ENCODE measurements around the gene RAD9B.
"Not testable (repeated sequence)": the region's sequence is repeated elsewhere in the genome, so short reads cannot be mapped to it uniquely, and the experiment has no call there.

The RAD9B gene

DNA sequence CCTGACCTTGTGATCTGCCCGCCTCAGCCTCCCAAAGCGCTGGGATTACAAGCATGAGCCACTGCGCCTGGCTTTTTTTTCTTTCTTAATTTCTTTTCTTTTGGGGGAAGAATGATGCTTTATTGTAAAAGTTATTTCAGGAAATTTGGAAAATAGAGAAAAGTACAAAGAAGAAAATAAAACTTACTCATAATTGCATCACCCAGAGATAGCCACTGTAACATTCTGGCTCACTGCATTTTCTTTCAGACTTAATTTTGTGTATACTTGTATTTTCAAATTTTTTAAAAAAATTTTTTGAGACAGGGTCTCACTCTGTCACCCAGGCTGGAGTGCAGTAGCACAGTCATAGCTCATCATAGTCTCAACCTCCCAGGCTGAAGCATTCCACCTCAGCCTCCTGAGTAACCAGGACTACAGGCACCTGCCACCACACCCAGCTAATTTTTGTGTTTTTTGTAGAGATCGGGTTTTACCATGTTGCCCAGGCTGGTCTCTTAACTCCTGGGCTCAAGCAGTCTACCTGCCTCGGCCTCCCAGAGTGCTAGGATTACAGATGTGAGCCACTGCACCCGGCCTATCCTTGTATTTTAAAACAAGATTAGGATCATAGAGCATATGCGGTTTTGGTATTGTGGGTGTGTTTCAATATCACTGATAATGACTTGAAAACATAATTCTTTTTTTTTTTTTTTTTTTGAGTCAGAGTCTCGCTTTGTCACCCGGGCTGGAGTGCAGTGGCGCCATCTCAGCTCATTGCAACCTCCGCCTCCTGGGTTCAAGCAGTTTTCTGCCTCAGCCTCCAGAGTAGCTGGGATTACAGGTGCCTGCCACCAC is 19.0 kb downstream of the RAD9B start:
- DNase-seq (ENCODE audit: low read depth in 1 of 2, low spot score in 1 of 2): not testable (repeated sequence)

DNA sequence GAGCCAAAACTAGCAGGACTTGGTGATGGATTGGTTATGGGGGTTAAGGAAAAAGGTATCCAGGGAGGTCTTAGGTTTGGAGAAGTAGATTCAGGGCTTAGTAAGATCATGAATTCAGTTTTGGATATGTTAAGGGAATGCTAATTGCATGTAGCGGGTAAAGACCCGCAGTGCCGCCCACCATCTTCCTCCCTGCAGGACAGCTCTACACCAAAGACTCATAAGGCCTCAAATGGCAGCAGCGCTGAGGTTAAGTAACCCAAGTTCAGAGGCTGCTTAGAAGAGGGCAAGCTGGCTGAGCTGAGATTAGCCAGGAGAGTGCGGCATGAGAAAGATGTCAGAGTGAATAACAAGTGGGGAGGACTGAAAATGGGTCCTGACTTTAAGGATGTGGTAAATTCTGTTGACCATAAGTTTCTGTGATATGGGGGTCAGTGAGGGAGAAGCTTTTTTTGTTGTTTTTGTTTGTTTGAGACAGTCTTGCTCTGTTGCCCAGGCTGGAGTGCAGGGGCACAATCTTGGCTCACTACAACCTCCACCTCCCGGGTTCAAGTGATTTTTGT is 26.2 kb downstream of the RAD9B start:
- no peak for DNase-seq (ENCODE audit: low read depth in 1 of 2, low spot score in 1 of 2)

DNA sequence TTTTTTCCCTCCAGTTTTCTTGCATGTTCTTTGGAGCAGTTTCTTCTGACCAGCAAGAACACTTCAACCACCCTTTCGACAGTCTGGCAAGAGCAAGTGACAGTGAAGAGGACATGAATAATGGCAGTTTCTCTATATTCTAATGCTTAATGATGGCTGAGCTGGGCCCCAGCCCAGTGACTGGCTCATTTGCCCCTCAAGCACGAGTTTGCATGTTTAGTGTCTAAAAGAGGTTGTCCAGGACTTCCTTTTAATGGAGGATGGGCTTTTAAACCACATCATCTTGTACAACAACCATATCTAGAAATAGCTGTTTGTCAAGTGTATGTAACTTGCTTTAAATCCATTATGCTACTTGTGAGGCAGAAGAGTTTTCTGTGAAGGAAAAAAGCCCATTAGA is 28.4 kb downstream of the RAD9B start:
- DNase-seq (ENCODE audit: low read depth in 1 of 2, low spot score in 1 of 2): no peak

DNA sequence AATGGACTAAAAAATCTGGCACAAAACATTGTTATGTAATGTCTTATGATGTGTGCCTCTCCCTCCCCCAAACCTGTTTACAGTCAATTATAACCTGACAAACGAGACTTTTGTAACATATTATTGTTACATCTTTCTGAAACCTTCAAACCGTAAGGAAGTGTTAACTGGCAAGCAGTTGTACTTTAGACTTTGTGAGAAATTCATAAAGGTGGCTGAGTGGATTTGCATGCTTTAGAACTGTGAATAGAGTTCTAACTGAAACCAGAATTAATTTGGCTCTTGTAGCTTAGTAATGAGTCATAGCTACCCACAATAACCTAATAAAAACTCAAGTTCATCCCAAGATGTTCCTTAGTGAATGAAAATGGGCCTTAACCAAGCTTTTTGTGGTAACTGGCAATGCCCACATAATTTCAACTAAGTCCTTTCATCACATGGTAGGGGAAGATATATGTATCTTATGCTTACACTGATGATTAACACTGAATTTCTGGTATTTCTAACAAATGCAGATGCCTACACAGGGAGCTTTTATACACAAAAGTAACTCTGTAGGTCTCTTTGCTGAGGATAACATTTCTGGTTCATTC is 29.7 kb downstream of the RAD9B start:
- DNase-seq (ENCODE audit: low read depth in 1 of 2, low spot score in 1 of 2): no peak

DNA sequence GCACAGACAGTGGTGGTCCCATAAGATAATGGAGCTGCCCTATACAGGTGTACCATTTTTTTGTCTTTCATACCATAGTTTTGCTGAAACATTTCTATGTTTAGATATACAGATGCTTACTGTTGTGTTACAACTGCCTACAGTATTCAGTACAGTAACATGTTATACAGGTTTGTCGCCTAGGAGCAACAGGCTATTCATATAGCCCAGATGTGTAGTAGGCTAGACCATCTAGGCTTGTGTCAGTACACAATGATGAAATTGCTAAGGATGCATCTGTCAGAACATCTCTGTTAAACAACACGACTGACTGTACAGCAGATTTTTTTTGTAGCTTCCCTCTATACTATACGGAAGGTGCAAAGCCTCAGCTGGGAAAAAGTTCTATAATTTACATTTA is 30.5 kb downstream of the RAD9B start:
- DNase-seq (ENCODE audit: low read depth in 1 of 2, low spot score in 1 of 2): no peak

DNA sequence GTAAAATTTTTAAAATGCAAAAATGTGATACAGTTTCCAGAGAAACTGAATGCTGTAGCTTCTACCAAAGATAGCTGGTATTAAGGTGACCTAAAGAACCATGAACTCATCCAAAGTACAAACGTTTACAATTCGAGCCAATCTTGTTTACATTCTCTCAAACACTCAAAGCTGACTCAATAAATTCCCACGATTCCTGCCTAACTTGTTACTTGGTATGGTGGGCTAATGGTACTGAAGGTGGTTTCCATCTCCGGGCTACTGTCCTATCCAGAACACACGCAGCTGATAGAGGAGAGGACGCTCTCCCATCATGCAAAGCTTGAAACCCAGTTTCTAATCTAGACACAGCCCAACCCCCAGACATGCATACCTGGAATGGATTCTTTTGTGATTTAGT is 31.5 kb downstream of the RAD9B start:
- no peak for DNase-seq (ENCODE audit: low read depth in 1 of 2, low spot score in 1 of 2)

DNA sequence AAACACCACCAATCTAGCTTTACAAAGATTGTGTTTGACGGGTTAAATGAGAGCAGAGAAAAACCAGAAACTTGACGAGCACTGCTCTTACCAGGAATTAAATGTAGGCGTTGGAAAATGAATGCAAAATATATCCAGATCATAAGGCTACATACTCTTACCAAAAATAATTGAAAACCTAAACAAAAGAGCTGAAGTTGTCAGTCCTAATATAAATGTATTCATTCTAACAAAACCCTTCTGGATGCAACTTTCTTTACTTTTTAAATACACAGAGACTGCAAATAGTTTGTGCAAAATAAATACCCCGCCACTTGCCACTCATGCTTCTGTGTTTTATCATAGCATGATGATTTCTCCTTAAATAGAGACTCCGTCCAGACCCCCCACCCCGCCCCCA is 32.7 kb downstream of the RAD9B start:
- DNase-seq (ENCODE audit: low read depth in 1 of 2, low spot score in 1 of 2): no peak

DNA sequence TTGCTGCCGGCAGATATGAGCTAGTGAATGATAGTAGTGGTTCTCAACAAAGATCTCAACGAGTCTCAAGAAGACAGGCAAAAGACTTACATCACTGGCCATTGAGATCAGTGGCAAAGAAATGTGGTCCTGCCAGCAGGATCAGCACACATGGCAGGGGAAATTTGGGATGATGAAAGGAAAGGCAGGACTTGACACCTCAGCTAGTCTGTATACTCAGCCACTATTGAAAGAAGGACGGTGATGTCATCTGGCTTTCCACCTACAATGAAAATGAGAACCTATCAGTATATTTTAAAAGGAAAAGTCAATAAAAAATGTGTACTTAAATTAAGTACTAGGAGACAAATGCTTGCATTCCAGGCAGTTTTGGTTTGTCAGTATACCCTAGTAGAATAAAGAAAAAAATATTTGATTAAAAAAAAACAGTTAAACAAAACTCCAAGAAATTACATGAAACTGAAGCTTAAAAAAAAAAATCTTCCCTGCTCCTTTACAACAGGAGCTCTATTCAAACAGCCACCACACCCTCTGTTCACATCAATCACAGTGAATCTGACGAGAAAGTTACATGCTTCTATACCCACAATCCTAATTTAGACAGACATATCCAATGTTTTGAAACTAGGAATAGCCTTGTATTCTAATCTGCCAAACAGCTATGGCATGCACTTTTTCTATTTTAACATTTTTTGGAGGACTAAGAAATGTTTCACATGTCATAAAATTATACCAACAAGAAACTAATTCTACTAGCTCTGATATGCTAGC is 34.9 kb downstream of the RAD9B start:
- DNase-seq (ENCODE audit: low read depth in 1 of 2, low spot score in 1 of 2): no peak

DNA sequence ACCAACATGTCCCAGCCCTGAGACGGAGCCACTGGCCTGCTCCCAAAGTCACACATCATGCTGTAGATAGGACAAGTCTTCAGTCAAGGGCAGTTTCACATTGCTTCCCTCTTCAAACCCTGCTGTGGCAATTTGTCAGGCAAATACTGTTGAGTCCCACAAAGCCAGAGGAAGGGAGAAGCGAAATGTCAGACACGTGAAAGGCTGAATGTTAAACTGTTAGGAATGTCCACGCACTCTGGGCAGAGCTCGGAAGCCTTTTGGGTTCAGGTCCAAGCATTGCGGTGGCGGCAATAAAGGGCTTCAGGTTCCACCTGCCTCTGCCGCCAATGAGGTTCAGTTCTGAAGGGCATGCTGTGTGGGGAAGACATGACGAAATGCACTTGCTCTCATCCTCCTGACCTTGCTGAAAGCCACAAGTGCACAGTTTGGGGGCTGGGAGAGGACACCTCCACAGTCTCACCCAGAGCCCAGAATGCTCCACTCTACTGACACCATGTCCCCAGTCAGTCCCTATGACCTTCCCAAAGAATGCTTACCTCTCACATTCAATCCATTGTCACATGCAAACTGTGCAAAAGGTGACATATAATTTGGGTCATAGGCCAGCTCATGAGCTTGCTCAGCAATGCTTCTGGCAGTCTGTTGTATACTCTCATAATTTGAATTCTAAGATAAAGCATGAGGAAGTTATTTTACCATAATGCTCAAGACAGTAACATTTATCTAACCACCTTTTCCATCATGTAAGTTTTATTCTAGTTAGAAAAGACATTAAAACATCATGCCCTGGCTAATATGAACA is 35.7 kb downstream of the RAD9B start:
- no peak for DNase-seq (ENCODE audit: low read depth in 1 of 2, low spot score in 1 of 2)

DNA sequence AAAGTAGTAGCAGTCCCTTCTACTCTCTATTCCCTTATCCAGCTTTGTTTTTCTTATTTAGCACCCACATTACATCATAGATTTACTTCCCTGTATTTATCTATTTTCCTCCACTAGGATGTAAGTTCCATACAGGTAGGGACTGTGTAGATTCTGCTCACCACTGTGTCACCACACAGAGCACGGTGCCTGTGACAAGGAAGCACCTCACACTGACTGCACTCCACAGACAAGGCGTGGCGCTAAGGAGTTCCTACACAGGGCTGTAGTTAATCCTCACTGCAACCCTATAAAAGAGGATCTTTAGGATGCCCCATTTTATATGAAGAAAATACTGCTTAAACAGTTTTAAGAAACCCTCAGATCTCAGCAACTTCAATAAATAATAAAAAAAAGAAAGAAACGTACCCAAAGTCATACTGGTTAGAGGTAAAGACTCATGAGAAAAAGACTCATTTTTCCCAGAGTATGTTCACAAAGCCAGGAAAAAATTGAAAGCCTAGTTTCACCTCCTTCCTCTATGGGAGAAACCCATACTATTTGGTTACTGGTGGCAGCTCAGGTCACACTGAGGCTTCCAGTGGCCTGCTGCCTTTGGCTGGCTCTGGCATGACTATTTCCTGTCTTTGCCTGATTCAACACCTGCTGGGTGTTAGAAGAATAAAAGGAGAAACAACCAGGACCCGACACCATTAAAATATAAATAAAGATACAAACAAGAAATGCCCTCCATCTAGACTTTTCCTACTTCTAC is 36.9 kb downstream of the RAD9B start:
- no peak for DNase-seq (ENCODE audit: low read depth in 1 of 2, low spot score in 1 of 2)

DNA sequence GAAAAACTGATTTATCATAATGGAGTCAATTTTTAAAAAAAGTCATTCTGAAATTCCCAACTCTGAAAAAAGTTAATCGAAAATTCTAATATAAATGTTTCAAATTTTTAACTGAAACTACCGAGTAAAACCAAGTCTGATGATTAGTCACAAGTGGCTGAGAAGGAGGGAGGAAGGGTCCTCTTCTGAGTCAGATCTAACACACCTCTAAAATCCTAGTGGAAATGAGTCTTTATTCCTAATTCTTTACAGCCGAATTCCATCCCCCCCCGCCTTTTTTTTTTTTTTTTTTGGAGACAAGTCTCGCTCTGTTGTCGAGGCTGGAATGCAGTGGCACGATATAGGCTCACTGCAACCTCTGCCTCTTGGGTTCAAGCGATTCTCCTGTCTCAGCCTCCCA is 37.9 kb downstream of the RAD9B start:
- DNase-seq (ENCODE audit: low read depth in 1 of 2, low spot score in 1 of 2): no peak

DNA sequence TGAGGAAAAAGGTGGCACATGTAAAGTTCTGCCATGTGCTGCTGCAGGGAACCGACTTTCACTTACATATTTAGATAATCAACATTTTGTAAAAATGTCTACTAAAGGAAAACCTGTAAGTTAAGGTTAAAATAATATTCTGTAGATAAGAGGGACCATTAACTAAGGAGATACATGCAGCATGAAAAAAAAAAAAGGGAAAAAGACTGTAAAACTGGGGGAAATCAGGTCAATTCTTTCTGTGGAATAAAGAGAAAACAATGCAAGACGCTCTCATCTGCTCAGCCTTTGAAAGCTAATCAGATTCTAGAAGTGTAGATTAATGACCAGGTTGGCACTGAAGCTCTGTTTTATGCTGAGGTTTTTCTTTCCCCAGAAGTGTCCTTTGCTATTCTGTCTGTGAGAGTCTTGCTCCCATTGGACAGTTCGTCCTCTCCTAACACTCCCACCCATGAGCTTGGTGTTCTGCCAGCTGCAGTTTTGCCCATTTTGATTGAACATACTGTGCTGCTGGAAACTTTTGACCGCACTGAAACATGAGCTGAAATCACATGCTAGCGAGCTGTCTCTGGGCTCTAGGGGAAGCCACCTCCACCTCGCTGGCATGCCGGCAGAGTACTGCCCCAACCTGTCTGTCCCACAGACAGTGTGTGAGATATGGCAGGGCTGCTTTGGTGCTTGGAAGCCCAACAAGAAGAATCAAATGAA is 41.3 kb downstream of the RAD9B start:
- no peak for DNase-seq (ENCODE audit: low read depth in 1 of 2, low spot score in 1 of 2)

DNA sequence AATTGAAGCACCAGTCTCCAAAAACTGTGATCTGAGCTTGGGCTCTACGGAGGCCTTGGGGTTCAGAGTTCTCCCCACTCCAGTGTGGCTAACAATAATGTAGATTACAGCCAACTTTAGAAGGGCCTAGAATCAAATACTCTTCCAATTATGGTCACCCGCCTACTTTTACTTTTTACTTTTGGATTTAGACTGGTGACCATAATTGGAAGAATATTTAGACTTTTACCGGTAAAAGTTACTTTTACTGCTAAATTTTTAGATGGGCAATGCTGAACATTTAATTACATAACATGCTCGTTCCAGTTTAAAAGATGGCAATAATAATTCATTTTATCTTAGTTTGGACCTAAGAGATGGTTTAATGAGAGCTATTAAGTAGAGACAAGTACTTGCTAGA is 41.8 kb downstream of the RAD9B start:
- DNase-seq (ENCODE audit: low read depth in 1 of 2, low spot score in 1 of 2): no peak

DNA sequence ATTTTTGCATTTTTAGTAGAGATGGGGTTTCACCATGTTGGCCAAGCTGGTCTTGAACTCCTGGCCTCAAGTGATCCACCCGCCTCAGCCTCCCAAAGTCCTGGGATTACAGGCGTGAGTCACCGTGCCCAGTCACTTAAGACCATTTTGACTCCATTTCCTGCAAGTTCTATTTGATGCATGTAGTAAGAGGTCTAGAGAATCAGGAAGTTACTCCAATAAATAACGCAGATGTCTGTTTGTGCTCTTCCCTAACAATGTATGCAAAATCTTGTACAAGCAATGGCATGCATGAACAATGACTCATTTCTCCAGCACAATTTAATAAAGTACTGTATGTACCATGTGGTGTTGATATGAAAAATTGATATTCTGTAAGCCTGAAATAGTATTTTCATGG is 43.1 kb downstream of the RAD9B start:
- not testable (repeated sequence) for DNase-seq (ENCODE audit: low read depth in 1 of 2, low spot score in 1 of 2)

DNA sequence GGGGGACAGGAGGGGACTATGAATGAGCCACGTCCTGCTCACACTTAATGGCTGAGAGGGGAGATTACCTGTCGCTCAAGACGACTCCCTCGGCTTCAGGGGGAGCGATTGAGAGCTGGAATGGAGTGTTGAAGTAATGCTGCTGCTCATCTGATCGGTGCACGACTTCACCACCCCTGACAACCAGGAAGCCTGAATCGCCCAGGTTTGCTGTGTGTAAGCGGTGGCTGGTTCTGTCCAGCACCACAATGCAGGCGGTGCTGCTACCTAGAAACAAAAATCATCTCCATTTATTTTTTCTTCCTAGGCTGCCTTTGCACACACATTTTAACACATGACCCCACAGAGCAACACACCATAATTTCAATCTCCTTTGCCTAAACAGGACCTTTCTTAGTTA is 43.7 kb downstream of the RAD9B start:
- no peak for DNase-seq (ENCODE audit: low read depth in 1 of 2, low spot score in 1 of 2)

DNA sequence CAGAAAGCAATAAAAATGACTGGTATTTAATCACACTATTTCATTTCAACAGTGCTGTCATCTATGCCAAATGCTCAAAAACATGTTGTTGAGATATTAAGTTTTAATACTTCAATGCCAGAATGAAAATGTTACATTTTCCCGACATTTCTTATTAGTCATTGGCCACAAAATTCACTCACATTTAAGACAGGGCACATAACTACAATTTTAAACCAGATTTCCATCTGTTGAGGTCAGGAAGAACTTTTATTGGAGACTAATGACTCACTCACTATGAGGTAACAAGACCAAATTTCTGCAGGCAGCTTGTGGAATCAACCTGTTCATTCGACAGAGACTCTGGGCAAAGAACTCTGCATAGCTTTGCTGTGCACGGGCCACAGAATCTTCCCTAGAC is 44.2 kb downstream of the RAD9B start:
- no peak for DNase-seq (ENCODE audit: low read depth in 1 of 2, low spot score in 1 of 2)

DNA sequence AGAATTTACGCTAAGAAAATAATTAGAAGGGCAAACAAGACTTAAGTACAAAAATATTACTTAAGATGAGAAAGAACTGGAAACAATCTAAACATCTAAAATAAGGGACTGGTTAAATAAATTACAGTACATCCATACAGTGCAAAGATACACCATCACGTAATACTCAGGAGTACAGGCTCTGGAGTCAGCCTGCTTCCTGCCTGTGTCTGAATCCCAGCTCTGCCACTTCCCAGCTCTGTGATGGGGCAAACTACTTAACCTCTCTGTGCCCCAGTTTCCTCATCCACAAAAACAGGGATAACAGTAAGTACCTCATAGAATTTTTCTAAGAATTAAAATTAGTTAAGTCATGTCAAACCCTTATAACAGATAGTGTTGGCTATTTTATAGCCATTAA is 45.0 kb downstream of the RAD9B start:
- no peak for DNase-seq (ENCODE audit: low read depth in 1 of 2, low spot score in 1 of 2)

DNA sequence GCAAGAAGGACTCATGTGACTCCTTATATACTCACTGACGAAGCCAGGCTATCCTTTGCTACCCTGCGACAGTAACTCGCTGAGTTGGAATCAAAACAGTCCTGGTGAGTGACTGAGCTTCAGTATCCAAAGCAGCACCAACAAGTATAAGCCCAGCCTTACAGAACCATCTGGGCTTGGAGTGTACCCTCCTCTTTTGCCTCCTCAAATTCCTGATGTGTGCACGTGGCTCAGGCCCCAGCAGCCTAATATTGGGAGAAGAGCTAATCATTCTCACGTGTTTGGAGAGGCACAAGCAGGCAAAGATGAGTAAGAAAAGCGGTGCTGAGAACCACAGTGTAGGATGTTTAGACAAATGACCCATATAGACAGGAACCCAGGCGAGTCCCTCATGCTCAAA is 46.5 kb downstream of the RAD9B start:
- no peak for DNase-seq (ENCODE audit: low read depth in 1 of 2, low spot score in 1 of 2)

DNA sequence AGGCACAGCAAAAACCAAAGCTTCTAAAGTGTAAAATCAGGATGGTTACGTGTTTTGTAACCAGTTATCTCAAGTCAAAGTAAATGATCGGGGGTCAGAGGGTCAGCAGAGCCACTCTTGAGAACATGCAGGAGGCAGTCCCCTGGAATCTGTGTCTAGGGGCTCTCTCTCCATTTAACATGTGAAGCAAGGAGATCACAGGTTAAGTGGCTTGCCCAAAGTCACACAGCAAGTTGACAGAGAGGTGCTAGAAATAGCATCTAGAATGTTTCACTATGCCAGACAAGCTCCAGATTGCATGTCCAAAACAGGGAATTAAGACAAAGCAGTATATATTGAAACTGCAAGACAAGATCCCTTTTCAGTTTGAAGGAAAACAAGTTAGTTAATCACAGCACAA is 47.6 kb downstream of the RAD9B start:
- DNase-seq (ENCODE audit: low read depth in 1 of 2, low spot score in 1 of 2): no peak

DNA sequence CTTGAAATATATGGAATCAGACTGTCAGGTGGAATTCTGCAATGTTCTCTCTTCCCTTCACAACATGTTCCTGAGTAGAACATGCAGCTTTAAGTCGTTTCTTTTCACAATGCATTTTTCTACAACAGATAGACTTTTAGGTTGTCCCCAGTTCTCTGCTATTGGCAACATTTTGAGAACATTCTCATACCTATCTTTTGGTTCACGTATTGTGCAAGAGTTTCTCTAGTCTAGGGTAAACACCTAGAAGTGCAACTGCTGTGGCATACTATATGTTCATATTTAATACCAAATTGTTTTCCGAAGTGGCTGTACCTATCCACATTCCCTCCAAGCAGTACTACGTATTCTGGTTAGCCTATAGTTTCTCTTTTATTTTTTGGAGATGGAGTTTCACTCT is 48.9 kb downstream of the RAD9B start:
- DNase-seq (ENCODE audit: low read depth in 1 of 2, low spot score in 1 of 2): no peak

Measured in activated T-helper 1 cell treated with anti-CD3 and anti-CD28 coated beads, Interleukin-2, amount 50 U/mL, for 16 hours (primary cell).